Ishikawa (cell line): ENCODE measurements around the gene ELFN1.

Experiments used
- CEBPB ChIP-seq: IDR thresholded peaks from 2 replicates; pipeline ENCODE4 v1.6.1; 2012
- CREB1 ChIP-seq: IDR thresholded peaks from 2 replicates; pipeline ENCODE4 v1.6.1; 2012; ENCODE audit warnings: low read depth
- EGR1 ChIP-seq: IDR thresholded peaks from 2 replicates; pipeline ENCODE4 v1.6.1; 2012
- EP300 ChIP-seq: IDR thresholded peaks from 2 replicates; pipeline ENCODE4 v1.6.1; 2012; ENCODE audit warnings: borderline replicate concordance
- FOXM1 ChIP-seq: IDR thresholded peaks from 2 replicates; pipeline ENCODE4 v1.6.1; 2012; ENCODE audit warnings: low read depth, borderline replicate concordance
- MAX ChIP-seq: IDR thresholded peaks from 2 replicates; pipeline ENCODE4 v1.6.1; 2012
- RAD21 ChIP-seq: IDR thresholded peaks from 2 replicates; pipeline ENCODE4 v1.6.1; 2012; ENCODE audit warnings: low read depth
- REST ChIP-seq: IDR thresholded peaks from 2 replicates; pipeline ENCODE4 v1.6.1; 2012; ENCODE audit warnings: low read depth, mild to moderate bottlenecking
- TAF1 ChIP-seq: IDR thresholded peaks from 2 replicates; pipeline ENCODE4 v1.6.1; 2012; ENCODE audit warnings: low read depth, mild to moderate bottlenecking
- TCF12 ChIP-seq: IDR thresholded peaks from 2 replicates; pipeline ENCODE4 v1.6.1; 2012; ENCODE audit warnings: low read depth
- TEAD4 ChIP-seq: IDR thresholded peaks from 2 replicates; pipeline ENCODE4 v1.6.1; 2012
- YY1 ChIP-seq: IDR thresholded peaks from 2 replicates; pipeline ENCODE4 v1.6.1; 2012; ENCODE audit warnings: low read depth
- TF ChIP-seq, protein P1 (sequence below): IDR thresholded peaks from 2 replicates; pipeline ENCODE4 v1.6.1; 2012

GRCh38 chr7:1624999-1625927, 44.8 kb upstream of the ELFN1 start:
- TF ChIP-seq, protein P1, sequence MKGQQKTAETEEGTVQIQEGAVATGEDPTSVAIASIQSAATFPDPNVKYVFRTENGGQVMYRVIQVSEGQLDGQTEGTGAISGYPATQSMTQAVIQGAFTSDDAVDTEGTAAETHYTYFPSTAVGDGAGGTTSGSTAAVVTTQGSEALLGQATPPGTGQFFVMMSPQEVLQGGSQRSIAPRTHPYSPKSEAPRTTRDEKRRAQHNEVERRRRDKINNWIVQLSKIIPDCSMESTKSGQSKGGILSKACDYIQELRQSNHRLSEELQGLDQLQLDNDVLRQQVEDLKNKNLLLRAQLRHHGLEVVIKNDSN: no peak
- TF ChIP-seq REST (no peak), TAF1 (no peak), MAX (no peak), EGR1 (no peak), RAD21 (no peak), TCF12 (no peak), FOXM1 (no peak), TEAD4 (no peak), CREB1 (no peak), YY1 (no peak), CEBPB (no peak), EP300 (no peak)
